IPS DF 6.9 (cell line): ENCODE measurements around the gene MINDY4B.
A peak's percentile ranks its signal among the peaks of the same experiment; 100 is the strongest.

ENCODE experiments used
- DNase-seq: peaks from one replicate; pipeline ENCODE4 v3.0.0-alpha.2; 2013; ENCODE audit warnings: low read depth, low spot score
- H3K27ac ChIP-seq: one replicate; pipeline ENCODE4 v1.5.1; 2013; ENCODE audit warnings: low read length, control low read depth
- H3K27me3 ChIP-seq: 2 replicates; pipeline ENCODE4 v1.6.1; 2013; ENCODE audit warnings: mild to moderate bottlenecking, low read length; ENCODE audit not compliant: control insufficient read depth, insufficient read depth
- H3K36me3 ChIP-seq: 2 replicates; pipeline ENCODE4 v1.6.1; 2013; ENCODE audit warnings: low read length; ENCODE audit not compliant: control insufficient read depth, insufficient read depth
- H3K4me1 ChIP-seq: 2 replicates; pipeline ENCODE4 v1.6.1; 2013; ENCODE audit warnings: low read length; ENCODE audit not compliant: control insufficient read depth, insufficient read depth
- H3K4me3 ChIP-seq: 2 replicates; pipeline ENCODE4 v1.5.1; 2013; ENCODE audit warnings: mild to moderate bottlenecking, low read length
- H3K9me3 ChIP-seq: 2 replicates; pipeline ENCODE4 v1.6.1; 2013; ENCODE audit warnings: low read length, inconsistent platforms; ENCODE audit not compliant: control insufficient read depth, insufficient read depth
- WGBS: extraction: QIAGEN DNeasy Blood & Tissue Kit; methylation state at CpG from one replicate; pipeline ENCODE4 v1.1.7; 2013; ENCODE audit warnings: mixed read lengths, missing lambda C conversion rate; ENCODE audit not compliant: insufficient read length, insufficient coverage; 5-methylcytosine and 5-hydroxymethylcytosine counted together

MINDY4B gene

DNA sequence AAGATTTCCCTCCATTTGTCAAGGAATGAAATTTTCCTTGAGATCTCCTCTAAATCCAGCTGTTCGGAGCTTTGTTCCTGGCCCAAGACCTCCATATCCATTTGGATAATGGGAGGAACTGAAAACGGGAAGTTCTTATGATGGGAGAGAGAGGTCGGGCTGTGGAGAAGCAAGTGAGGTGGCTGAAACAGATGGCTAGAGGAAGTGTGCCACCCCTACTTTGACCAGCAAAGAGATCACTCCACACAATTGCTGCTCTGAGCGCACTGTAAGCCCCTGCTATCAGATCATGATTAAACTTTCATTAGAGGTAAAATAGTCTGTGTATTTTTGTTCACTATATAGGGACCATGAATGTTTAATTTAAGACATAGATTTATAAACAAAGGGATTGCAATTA lies at the start of gene MINDY4B:
TSS of gene MINDY4B (minus strand) at position 101 of the 400 bp plus-strand sequence. CDS start at position 101, 0 bp downstream.
- H3K4me1 ChIP-seq: no peaks in the 10 kb centered on the region
- no peaks in the 10 kb centered on the region for H3K9me3 ChIP-seq
- no peaks in the 10 kb centered on the region for H3K36me3 ChIP-seq
- WGBS: no CpG with 5 or more reads among the region's 4 CpGs
- H3K27me3 ChIP-seq: no peaks in the 10 kb centered on the region
- H3K4me3 ChIP-seq: no peak within 1 kb of the TSS
- DNase-seq: no peak
- no peak within 1 kb of the TSS for H3K27ac ChIP-seq

DNA sequence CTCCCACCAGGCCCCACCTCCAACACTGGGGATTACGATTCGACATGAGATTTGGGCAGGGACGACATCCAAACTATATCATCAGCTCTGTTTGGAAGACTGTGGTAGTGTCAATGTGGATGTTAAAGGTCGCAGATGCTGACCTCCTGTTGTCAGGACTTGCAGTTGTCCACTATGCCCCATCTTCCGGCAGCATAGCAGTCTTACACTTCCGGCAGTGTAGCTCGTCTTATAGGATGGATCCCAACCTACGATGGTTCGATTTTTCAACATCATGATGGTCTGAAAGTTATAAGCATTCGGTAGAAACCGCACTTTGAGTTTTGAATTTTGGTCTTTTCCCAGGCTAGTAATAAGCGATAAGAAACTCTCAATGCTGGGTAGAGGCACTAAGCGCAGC lies 46.7 kb upstream of the MINDY4B start:
- Histone ChIP-seq H3K27ac (no peak overlapping the region), H3K36me3 (no peaks in the 10 kb centered on the region), H3K9me3 (no peaks in the 10 kb centered on the region), H3K4me3 (no peak overlapping the region), H3K27me3 (no peaks in the 10 kb centered on the region), H3K4me1 (no peaks in the 10 kb centered on the region)
- no peak for DNase-seq
- no CpG with 5 or more reads among the region's 13 CpGs for WGBS

DNA sequence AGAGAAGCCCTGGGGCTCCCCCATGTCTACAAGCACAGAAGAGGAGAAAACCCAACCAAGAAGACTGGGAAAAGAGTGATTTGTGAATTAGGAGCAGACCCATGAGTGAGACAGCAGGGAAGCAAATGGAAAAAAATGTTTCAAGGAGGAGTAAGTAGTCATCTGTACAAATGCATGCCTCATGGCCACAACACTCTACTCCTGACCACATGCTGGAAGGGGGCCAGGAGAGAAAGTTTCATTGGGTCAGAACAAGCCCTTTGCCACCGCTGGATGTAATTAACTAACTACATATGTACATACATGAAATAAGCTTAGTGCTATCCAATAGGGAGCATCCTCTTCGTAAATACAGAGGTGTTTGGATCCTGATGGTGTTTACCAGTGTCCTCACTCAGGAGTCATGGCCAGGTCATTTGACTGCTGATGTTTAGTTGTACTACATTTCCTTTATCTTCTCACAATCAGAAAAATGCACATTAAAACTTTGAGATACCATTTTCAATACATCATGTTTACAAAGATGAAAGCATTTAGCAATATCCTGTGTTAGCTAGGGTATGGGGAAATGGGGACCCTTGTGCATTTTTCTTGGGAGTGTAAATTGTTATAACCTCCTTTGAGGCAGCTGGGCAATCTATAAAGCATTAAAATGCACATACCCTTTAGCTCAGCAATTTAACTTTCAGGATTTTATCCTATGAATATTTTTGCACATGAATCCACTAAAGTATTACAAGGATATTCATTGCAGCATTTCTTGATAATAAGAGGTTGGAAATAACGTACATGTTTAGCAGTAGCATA lies 40.2 kb upstream of the MINDY4B start:
- Histone ChIP-seq H3K9me3 (no peaks in the 10 kb centered on the region), H3K4me1 (no peaks in the 10 kb centered on the region), H3K4me3 (no peak overlapping the region), H3K36me3 (no peaks in the 10 kb centered on the region), H3K27ac (no peak overlapping the region), H3K27me3 (no peaks in the 10 kb centered on the region)
- no peak for DNase-seq
- WGBS: no CpG with 5 or more reads among the region's 3 CpGs

DNA sequence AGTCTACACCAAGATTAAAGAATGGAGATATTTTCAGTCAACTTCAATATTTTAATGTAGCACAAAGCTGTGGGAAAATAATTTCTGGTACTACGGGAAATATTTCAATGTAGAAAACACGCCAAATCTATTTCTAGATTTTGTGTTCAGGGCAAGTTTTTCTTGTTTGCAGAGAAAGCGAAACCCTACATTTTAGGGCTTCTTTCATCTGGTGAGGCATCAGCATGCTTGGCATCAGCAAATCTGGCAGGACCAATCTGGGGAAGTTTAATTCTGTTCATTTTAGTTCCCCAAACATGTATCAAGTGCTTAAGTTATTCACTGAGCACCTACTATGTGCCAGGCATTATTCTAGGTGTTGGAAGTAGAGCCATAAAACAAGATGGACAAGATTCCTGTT lies 37.0 kb upstream of the MINDY4B start:
- no peak overlapping the region for H3K4me3 ChIP-seq
- no CpG with 5 or more reads among the region's 3 CpGs for WGBS
- H3K27ac ChIP-seq: no peak overlapping the region
- no peaks in the 10 kb centered on the region for H3K36me3 ChIP-seq
- no peak for DNase-seq
- H3K27me3 ChIP-seq: no peaks in the 10 kb centered on the region
- H3K9me3 ChIP-seq: no peaks in the 10 kb centered on the region
- H3K4me1 ChIP-seq: no peaks in the 10 kb centered on the region

DNA sequence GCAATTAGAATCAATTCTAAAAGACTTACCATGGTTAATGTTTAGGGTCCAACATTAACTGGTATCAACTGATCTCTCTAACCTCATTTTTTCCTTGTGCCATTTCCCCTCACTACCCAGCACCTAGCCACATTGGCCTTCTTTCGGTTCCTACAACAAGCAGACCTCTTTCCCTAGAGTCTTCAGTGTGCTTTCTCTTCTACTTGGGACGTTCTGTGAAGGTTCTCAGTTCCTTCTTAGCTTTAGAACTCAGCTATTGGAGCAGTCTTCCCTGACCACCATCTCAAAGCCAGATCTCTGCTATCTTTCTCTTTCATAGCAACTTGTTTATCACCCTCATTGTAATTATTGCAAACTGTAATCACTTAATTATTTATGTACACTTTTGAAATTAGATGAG lies 31.5 kb upstream of the MINDY4B start:
- no peaks in the 10 kb centered on the region for H3K9me3 ChIP-seq
- no CpG with 5 or more reads among the region's 2 CpGs for WGBS
- H3K27ac ChIP-seq: no peak overlapping the region
- H3K36me3 ChIP-seq: no peaks in the 10 kb centered on the region
- H3K4me3 ChIP-seq: no peak overlapping the region
- no peak for DNase-seq
- no peaks in the 10 kb centered on the region for H3K27me3 ChIP-seq
- no peaks in the 10 kb centered on the region for H3K4me1 ChIP-seq

DNA sequence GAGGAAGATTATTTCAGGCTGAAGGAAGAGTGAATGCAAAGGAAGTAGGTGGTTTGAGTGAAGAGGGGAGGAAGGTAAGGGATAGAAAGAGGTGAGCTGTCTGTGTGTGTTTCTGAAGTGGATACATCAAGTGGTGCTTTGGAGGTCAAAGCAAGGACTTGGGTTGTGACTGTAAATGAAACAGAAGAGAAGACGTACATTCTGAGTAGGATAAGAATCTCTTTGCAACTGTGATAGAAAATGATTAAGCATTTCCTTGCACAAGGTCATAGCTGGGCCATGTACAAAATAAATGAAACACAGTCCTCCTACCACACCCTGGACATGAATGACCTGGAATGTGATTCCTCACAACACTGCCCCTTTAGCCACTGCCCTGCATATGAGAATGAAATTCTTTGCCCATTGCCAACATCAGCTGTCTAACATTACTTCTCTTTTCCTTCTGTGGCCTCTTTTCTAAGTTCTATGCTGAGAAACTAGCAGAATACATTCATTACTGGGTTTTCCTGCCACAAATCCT lies 28.3 kb upstream of the MINDY4B start:
- no peak for DNase-seq
- H3K27ac ChIP-seq: no peak overlapping the region
- H3K27me3 ChIP-seq: no peaks in the 10 kb centered on the region
- H3K4me1 ChIP-seq: no peaks in the 10 kb centered on the region
- WGBS: no CpG with 5 or more reads among the region's 1 CpG
- H3K4me3 ChIP-seq: no peak overlapping the region
- no peaks in the 10 kb centered on the region for H3K9me3 ChIP-seq
- no peaks in the 10 kb centered on the region for H3K36me3 ChIP-seq

DNA sequence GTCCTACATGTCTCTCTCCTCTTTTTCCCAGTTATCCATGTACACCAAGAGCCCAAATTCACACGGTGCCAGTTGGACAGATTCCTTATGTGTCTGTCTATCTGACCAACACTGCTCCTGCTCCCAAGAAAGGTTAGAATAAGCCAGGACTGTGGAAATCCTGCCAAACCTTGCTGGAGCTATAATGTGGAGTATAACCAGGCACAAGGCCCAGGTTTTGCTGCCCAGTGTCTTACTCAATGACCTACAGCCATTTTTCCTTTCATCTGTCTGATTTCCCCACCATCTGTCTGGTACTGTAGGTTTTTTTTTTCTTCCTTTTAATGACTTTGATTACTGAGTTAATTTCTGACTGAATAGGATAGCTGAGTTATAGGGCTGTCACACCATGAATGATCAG lies 26.5 kb upstream of the MINDY4B start:
- no peaks in the 10 kb centered on the region for H3K4me1 ChIP-seq
- WGBS: no CpG with 5 or more reads among the region's 1 CpG
- H3K9me3 ChIP-seq: no peaks in the 10 kb centered on the region
- no peaks in the 10 kb centered on the region for H3K36me3 ChIP-seq
- no peak for DNase-seq
- H3K27ac ChIP-seq: no peak overlapping the region
- H3K27me3 ChIP-seq: no peaks in the 10 kb centered on the region
- H3K4me3 ChIP-seq: no peak overlapping the region

DNA sequence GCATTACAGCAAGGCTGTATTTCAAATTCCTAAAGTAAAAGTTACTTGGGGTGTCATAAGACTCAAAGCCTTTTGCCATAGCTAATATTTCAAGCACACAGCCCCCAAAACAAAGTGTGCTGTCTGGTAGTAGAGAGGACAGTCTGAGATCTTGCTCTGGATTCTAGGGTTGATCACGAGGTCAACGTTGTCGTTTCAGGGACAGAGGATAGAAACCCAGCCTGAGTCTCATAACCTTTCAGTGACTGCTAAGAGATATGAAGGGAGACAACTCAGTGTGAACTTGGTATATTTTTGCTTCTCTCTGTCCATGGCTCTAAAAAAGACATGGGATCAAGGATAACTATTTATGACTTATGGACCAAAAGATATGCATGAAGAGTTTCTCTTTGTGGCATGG lies 25.6 kb upstream of the MINDY4B start:
- Histone ChIP-seq H3K27me3 (no peaks in the 10 kb centered on the region), H3K4me1 (peaks cover 1% of the 10 kb centered on the region; the same call in 1 of the 2 replicates), H3K36me3 (no peaks in the 10 kb centered on the region), H3K9me3 (no peaks in the 10 kb centered on the region), H3K4me3 (no peak overlapping the region), H3K27ac (no peak overlapping the region)
- no CpG with 5 or more reads among the region's 3 CpGs for WGBS
- no peak for DNase-seq

DNA sequence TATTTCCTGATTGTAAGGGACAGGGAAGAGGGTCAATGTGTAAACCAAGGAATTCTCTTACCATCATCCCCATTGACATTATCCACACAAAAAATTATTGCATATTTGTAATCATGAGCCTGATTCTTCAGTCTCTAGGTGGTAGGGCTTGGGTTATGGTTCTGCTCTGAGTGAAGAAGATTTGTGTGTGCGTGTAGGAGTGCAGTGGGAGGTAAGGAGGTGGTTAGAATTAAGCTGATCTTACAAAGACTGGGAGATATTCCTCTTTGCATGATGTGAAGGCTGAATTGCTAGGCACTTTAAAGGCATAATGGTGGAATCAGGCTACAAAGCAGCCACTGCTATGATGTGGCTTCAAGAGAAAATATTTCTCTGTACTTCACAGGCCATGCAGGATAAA lies 23.0 kb upstream of the MINDY4B start:
- DNase-seq: no peak
- Histone ChIP-seq H3K4me3 (no peak overlapping the region), H3K4me1 (peaks cover 5% of the 10 kb centered on the region), H3K27me3 (no peaks in the 10 kb centered on the region), H3K9me3 (no peaks in the 10 kb centered on the region), H3K27ac (no peak overlapping the region), H3K36me3 (no peaks in the 10 kb centered on the region)
- 100% methylated on average over 1 of the region's 1 CpG for WGBS

DNA sequence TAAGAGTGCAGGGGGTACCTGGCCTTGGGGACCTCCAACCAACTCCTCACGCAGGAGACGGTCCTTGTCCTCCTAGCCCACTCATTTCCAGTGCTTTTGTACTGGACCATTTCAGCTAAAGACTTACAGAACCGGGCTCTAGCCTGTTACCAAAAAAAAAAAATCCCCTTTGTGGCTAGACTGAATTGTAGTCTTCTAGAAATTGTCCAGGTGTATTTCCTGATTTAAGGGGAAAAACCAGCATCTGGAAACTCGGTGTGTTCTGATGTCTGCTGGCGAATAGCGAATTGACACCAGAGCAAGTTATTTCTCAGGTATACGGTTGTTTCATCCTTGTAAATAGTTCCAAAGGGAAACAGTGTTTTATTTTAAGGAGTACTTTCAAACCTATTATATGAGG lies 21.1 kb upstream of the MINDY4B start:
- H3K36me3 ChIP-seq: no peaks in the 10 kb centered on the region
- H3K4me3 ChIP-seq: no peak overlapping the region
- H3K27ac ChIP-seq: no peak overlapping the region
- WGBS: no CpG with 5 or more reads among the region's 7 CpGs
- peaks cover 6% of the 10 kb centered on the region for H3K4me1 ChIP-seq
- H3K27me3 ChIP-seq: no peaks in the 10 kb centered on the region
- DNase-seq: no peak
- H3K9me3 ChIP-seq: no peaks in the 10 kb centered on the region

DNA sequence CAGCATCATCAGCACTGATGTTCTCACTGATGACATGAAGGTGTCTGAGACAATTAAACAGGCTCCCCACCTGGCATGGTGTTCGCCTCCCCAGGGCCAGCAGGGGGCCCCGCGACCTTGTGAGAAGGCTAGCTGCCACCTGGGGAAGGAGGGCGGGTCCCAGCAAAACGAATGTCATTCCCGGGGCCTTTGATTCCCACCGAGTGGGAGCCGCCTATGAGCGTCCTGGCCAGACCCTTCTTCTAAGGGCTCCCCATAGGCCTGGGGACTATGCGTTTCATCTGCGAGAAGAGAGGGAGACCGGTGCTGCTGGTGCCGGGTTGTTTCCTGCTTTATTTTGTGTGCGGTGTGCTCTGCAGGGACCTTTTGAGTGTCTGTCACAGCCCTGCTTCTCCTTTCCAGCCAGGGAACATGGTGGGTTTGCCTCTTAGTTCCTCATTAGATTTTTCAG lies 20.5 kb upstream of the MINDY4B start:
- no peak overlapping the region for H3K4me3 ChIP-seq
- peaks cover 6% of the 10 kb centered on the region for H3K4me1 ChIP-seq
- H3K27me3 ChIP-seq: no peaks in the 10 kb centered on the region
- H3K27ac ChIP-seq: no peak overlapping the region
- H3K9me3 ChIP-seq: no peaks in the 10 kb centered on the region
- no CpG with 5 or more reads among the region's 14 CpGs for WGBS
- DNase-seq: peak; percentile 45
- H3K36me3 ChIP-seq: no peaks in the 10 kb centered on the region
